HL-60/S4 treated with retinoic acid at 250 ng/mL for 4 days and 3 days (cell line): ENCODE measurements around the gene MRPL24.

Experiments used
- in situ Hi-C: fragments of 300-500 bp; cut with MboI; formaldehyde crosslinking; loops from 2 replicates; pipeline ENCODE4 v1.7.0; 2022; ENCODE audit warnings: low sequenced_read_pairs

The MRPL24 gene

DNA sequence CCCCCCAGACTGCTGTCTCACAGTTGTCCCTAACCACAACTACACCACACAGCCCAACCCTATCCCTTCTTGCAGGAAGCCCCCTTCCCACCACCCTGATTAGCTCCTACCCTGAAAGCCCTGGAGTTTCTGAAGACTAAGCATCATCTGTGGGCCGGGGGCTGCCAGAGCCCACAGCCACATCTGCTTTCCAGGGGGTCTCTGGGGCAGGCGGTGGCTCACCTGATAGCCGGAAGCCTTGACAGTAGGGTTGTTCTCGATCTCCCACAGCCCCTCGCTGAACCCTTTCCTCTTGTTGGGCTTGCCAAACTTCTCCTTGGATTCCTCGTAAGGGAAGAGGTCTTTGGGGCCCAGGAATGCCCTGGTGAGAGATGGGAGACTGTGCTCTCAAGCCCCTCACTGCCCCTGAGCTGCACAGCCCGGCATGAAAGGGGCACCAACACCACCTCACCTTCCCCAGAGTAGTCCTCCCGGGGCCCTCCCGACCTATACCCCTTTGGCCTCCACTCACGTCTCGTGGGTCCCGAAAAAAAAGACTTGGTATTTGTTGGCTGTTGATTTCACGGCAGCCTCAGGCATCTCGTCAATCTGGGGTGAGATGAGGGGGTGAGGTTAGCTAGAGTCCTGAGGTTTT is 4.0 kb upstream of the MRPL24 start:
- in situ Hi-C loops, result no loop called here

- in situ Hi-C loops, result no loop called here
These were observed 3.5 kb upstream of the MRPL24 start for GRCh38 chr1:156744344-156744743.

GRCh38 chr1:156743367-156744302 is 2.7 kb upstream of the MRPL24 start:
- in situ Hi-C loops, result no loop called here

DNA sequence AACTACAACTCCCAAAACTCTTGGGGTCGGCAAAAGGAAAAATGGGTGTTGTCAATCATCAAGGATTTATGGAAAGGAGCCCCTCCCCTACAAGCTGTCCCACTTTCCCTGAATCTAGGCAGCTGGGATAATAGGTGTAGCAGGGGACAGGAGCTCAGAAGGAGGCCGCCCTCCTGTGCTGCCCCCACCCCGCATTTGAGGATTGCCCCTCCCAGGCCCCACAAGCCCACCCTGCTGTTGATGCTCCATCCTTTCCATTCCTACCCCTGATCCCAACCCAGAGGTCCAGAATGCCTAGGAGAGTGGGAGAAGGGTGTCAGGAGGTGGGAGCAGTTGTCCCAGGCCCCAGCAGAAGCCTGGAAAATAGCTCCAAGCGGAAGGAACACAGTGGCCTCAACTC is 1.9 kb upstream of the MRPL24 start:
- in situ Hi-C loops, result no loop called here

- in situ Hi-C loops, result no loop called here
These were observed 1.1 kb upstream of the MRPL24 start for GRCh38 chr1:156742017-156742416.

- in situ Hi-C loops, result no loop called here
These were observed 644 bp upstream of the MRPL24 start for GRCh38 chr1:156741481-156741983.

DNA sequence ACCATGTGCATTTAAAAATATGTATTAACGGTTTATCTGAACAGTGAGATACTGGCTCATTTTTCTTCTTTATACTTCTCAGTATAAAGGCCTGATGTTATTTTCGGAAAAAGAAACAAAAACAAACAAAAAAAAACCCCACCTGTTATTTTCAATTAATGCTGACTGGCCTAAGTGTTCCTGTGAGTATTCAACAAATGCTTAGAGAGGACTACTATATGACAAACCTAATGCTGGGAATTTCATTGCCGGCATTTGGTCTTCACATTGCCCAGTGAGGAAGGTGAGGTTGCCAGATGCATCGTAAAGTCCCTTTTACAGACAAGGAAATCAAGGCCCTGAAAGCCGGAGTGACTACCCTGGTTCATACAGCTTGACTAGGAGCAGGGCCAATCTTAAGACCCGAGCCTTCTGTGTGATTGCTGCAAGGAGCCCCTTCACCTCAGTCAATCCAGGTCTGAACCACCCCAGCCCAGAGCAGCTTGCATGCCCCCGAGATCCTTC is 599 bp downstream of the MRPL24 start:
- in situ Hi-C loops, result no loop called here

GRCh38 chr1:156738916-156739315 is 2.0 kb downstream of the MRPL24 start:
- in situ Hi-C loops, result no loop called here

DNA sequence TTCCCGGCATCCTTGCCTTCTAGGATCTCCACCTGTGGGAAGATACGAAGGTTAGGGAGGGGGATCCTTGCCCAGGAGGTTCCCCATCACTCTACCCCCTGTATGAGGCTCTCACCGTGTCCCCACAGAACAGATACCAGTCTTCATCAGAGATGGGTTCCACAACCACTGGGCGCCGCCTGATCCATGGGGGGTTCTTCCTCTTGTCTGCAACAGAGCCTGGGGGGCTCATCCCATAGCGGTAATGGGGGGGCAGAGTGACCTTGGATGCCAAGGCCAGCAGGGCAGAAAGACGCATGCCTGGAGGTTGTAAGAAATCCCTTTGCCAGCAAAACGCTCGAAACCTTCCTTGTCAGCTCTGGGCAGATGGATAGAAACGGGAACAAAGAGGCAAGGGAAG is 2.5 kb downstream of the MRPL24 start:
- in situ Hi-C loops, result no loop called here

DNA sequence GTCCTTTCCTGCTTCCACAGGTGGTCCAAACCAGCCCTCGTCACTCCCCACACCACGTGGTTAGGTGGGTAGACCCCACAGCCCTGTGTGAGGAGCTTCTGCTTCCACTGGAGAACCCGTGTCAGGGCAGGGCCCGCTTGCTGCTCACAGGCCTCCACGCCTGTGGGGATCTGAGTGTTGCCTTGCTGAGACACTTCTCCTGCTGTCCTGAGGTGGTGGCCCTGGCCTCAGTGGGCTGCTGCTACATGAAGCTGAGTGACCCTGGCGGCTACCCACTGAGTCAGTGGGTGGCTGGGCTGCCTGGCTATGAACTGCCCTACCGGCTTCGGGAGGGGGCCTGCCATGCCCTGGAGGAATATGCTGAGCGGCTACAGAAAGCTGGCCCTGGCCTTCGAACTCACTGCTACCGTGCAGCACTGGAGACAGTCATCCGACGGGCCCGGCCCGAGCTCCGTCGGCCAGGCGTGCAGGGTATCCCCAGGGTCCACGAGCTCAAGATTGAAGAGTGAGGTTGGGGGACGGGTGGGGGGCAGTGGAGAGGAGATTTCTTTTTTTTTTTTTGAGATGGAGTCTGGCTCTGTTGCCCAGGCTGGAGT is 6.8 kb downstream of the MRPL24 start:
- in situ Hi-C loops, result no loop called here

GRCh38 chr1:156728599-156729462 is 12.1 kb downstream of the MRPL24 start, which contains the start of gene ISG20L2:
Gene ISG20L2 (minus strand): TSS chr1:156728766. CDS start chr1:156727652, 1,114 bp downstream.
- in situ Hi-C loops, result no loop called here

GRCh38 chr1:156727926-156728598 is 12.8 kb downstream of the MRPL24 start, which contains the start of gene METTL25B:
Gene METTL25B (plus strand): TSS chr1:156728469. CDS start chr1:156729105, 636 bp downstream.
- in situ Hi-C loops, result no loop called here

GRCh38 chr1:156727492-156727891 is 13.4 kb downstream of the MRPL24 start:
- in situ Hi-C loops, result no loop called here

DNA sequence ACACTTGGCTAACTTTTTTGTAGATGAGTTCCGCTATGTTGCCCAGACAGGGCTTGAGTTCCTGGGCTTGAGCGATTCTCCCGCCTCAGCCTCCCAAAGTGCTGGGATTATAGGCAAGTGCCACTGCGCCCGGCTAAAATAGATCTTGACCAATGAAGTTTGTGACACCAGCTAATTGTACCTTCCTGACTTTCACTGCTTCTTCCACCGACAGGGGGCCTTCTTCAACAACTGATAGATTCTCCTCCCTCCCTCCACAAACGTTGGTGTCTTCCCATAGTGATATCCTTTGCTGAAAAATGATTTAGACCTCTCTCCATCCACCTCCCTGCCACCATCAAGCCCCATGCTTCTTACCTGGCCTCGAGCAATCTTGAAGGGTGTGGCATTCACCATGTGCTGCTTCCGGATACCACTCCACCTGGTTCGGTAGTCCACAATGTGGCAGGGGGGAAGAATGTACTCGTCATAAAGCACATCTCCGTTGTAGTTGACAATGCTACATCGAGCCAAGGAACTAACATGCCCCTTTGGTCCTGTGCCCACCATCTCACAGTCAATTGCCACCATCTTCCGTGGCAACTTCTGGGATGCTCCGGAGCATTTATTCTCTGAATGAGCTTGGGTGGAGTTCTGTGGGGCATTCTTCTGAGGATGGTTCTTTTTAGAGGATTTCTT is 14.2 kb downstream of the MRPL24 start:
- in situ Hi-C loops, result no loop called here

GRCh38 chr1:156725683-156726280 is 15.1 kb downstream of the MRPL24 start:
- in situ Hi-C loops, result no loop called here

DNA sequence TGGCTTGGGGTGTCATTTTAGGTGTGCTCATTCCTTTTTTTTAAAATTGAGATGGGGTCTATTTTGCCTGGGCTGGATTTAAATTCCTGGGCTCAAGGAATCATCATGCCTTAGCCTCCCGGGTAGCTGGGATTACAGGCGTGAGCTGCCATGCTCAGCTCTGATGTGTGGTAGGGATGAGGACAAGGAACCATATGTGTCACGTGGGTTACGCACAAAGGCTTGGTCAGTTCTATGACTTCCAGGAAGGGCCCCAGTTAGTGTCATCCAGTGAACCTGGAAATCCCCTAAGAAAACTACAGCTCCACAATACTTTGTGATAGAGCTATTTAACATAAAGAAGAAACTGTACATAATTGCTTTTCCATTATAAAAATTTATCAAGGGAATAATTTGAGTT is 19.4 kb downstream of the MRPL24 start:
- in situ Hi-C loops, result loop anchor here (25.0 kb wide), 1 partner anchor 166 kb away; the partner anchor contains the start of gene PEAR1

DNA sequence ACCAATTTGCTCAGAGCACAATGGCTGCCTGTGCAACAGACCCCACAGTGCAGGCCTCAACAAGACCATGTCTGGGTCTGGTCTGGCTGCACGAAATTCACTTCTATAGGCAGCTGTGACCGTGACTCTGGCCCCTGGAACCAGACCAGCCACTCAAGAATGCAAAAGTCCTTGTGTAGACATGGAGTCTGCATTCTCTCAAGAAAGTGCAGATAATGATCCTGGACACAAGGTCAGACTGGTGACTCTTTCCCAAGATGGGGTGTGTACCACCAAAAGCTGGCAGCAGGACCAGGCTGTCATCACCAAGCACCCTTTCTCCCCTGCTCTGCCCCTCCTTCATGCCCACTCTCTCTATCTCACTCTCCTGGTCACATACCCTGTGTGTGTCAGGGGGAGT is 19.8 kb downstream of the MRPL24 start:
- in situ Hi-C loops, result loop anchor here (25.0 kb wide), 1 partner anchor 166 kb away; the partner anchor contains the start of gene PEAR1

GRCh38 chr1:156717351-156717750 is 23.5 kb downstream of the MRPL24 start:
- in situ Hi-C loops, result loop anchor here (25.0 kb wide), 1 partner anchor 170 kb away; the partner anchor contains the start of gene PEAR1
